Activated T-cell treated with anti-CD3 and anti-CD28 coated beads, Interleukin-2, amount 50 U/mL, for 72 hours (primary cell): ENCODE measurements around the gene OPN1LW. TPM values are rescaled to one million over a fixed set of nuclear protein-coding genes. Genes with fewer than 3 reads are reported as not detected.
"Not testable (repeated sequence)": the region's sequence is repeated elsewhere in the genome, so short reads cannot be mapped to it uniquely, and the experiment has no call there.

ENCODE experiments used
- ATAC-seq, 2 donors: fragments of 150-1000 bp; cut with Tn5 transposase; replicated peaks in 1 of 2; 2 replicates each; pipeline ENCODE4 v1.10.0; 2021; ENCODE audit warnings: moderate library complexity in 2 of 2, mild to moderate bottlenecking in 1 of 2
- DNase-seq, 2 donors: peaks; one replicate each; pipeline ENCODE4 v3.0.0; 2021 to 2022; ENCODE audit warnings: mixed read lengths in 1 of 2
- H3K27ac Mint-ChIP-seq: one replicate; pipeline ENCODE4 v1.8.0; 2022; ENCODE audit warnings: mild to moderate bottlenecking, moderate library complexity, mixed read lengths
- H3K27me3 Mint-ChIP-seq: one replicate; pipeline ENCODE4 v1.8.0; 2022; ENCODE audit warnings: low read depth, mixed read lengths
- H3K36me3 Mint-ChIP-seq, 2 donors: one replicate each; pipeline ENCODE4 v1.8.0; 2022; ENCODE audit warnings: mixed read lengths in 2 of 2, mild to moderate bottlenecking in 1 of 2; ENCODE audit not compliant: insufficient read depth in 2 of 2
- H3K4me1 Mint-ChIP-seq: one replicate; pipeline ENCODE4 v1.8.0; 2022; ENCODE audit warnings: low read depth, mixed read lengths
- H3K4me3 Mint-ChIP-seq, 2 donors: one replicate each; pipeline ENCODE4 v1.8.0; 2022; ENCODE audit warnings: mild to moderate bottlenecking in 2 of 2, mixed read lengths in 2 of 2, moderate library complexity in 2 of 2
- H3K9me3 Mint-ChIP-seq, 2 donors: one replicate each; pipeline ENCODE4 v1.8.0; 2022; ENCODE audit warnings: mixed read lengths in 2 of 2
- total RNA-seq, 2 donors: library from RNA; stranded (reverse); gene quantifications; one replicate each; pipeline ENCODE4 v1.2.3, GENCODE V29; 2022

OPN1LW gene
- total RNA-seq, 2 donors from 2014 or later = not detected

DNA sequence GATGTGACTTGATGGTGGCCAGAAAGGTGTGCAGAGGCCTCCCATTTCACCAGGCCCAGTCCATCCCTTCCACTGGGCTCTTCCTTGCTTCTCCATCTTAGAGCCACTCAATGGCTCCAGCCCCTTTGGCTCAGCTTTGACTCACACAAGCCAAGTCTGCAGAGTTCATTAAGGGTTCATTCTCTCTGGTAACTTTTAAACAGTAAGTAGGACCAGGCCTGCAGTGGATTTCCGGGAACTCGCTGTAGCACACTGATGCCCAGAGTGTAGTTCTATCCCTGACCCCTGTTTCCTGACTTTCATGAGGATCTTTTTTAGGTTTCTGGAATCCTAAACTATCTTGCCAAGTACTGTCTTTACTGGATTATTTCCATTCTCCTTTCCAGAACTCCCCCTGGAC is 50.3 kb downstream of the OPN1LW start:
- not testable (repeated sequence) for H3K27ac Mint-ChIP-seq, H3K4me3 Mint-ChIP-seq, ATAC-seq, H3K36me3 Mint-ChIP-seq, DNase-seq, H3K27me3 Mint-ChIP-seq, H3K9me3 Mint-ChIP-seq, H3K4me1 Mint-ChIP-seq

DNA sequence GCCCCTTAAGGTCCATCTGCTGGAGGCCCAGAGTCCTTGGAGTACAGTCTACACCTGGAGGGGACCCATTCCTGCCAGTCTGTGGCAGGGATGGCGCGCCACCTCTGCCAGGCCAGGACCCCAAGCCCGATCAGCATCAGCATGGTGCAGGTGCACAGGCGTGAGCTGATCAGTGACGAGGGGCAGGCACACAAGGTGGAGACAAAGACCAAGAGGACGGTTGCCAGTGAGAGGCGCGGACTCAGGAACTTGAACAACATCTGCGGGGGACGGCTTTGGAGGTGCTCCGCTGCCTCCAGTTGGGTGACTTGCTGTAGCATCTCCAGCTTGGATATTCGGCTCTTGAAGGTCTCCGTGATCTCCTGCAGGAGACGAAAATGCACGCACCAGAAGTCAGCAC is 52.4 kb downstream of the OPN1LW start:
- not testable (repeated sequence) for DNase-seq, ATAC-seq, H3K4me1 Mint-ChIP-seq, H3K36me3 Mint-ChIP-seq, H3K27ac Mint-ChIP-seq, H3K9me3 Mint-ChIP-seq, H3K4me3 Mint-ChIP-seq, H3K27me3 Mint-ChIP-seq

Other genes starting within 250 kb of the OPN1LW start
- gene AVPR2, start 239.6 kb upstream of the OPN1LW start, total RNA-seq = not detected
- gene ARHGAP4, start 218.0 kb upstream of the OPN1LW start, total RNA-seq = 100 to 1,000 TPM; 147 to 158 TPM
- 10 to 100 TPM; 76.7 to 94.1 TPM for gene NAA10, start 209.2 kb upstream of the OPN1LW start, total RNA-seq
- gene RENBP, start 199.6 kb upstream of the OPN1LW start, total RNA-seq = 10 to 100 TPM; 11.6 to 13.9 TPM
- 10 to 100 TPM; 59.3 to 65.8 TPM for gene HCFC1, start 172.4 kb upstream of the OPN1LW start, total RNA-seq
- gene TMEM187, start 171.5 kb upstream of the OPN1LW start, total RNA-seq = 1 to 10 TPM; 9.1 to 9.8 TPM
- 100 to 1,000 TPM; 131 to 150 TPM for gene IRAK1, start 124.3 kb upstream of the OPN1LW start, total RNA-seq
- gene MECP2, start 46.5 kb upstream of the OPN1LW start, total RNA-seq = 10 to 100 TPM; 70.4 to 73.5 TPM
- gene OPN1MW, start 38.4 kb downstream of the OPN1LW start, total RNA-seq = not detected
- not detected for gene OPN1MW2, start 75.5 kb downstream of the OPN1LW start, total RNA-seq
- gene OPN1MW3, start 113.3 kb downstream of the OPN1LW start, total RNA-seq = not detected
- not detected for gene TEX28, start 150.9 kb downstream of the OPN1LW start, total RNA-seq
- gene TKTL1, start 151.6 kb downstream of the OPN1LW start, total RNA-seq = under 1 TPM; 0.65 to 0.74 TPM
- 100 to 1,000 TPM; 755 to 777 TPM for gene FLNA, start 230.4 kb downstream of the OPN1LW start, total RNA-seq
- gene EMD, start 235.1 kb downstream of the OPN1LW start, total RNA-seq = 10 to 100 TPM; 91.0 to 92.9 TPM